VCaP (cell line): ENCODE results near the gene LHPP.

Experiments
- H3K27ac ChIP-seq: fragments of 450-650 bp; 2 replicates; pipeline ENCODE4 v1.5.1; 2017
- CTCF ChIP-seq: fragments of 450-650 bp; conservative IDR thresholded peaks from 2 replicates; pipeline ENCODE4 v1.5.1; 2017; ENCODE audit warnings: mild to moderate bottlenecking, moderate library complexity

Gene LHPP

DNA sequence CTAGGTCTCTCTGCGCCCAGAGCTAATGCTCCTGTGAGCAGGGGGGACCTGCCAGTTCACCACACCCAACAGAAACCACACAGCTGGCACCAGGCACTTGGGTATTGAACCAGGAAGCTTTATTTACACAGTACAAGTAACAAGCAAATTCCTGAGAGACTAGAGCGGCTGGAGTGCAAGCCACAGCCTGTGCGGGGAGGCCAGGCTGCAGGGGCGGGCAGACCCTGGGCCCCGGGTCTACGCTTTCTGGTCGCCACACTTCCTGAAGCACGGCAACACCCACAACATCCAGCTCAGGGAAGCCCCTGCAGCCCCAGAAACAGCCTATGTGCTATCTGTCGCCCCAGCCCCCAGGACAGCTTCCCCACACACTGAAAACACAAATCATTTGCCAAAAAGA is 157.6 kb downstream of the LHPP start:
- no peak overlapping the region for H3K27ac ChIP-seq
- no peak for TF ChIP-seq CTCF

- H3K27ac ChIP-seq, result no peak overlapping the region
- no peak for TF ChIP-seq CTCF
Observed at GRCh38 chr10:124619802-124620490, 158.3 kb downstream of the LHPP start.

DNA sequence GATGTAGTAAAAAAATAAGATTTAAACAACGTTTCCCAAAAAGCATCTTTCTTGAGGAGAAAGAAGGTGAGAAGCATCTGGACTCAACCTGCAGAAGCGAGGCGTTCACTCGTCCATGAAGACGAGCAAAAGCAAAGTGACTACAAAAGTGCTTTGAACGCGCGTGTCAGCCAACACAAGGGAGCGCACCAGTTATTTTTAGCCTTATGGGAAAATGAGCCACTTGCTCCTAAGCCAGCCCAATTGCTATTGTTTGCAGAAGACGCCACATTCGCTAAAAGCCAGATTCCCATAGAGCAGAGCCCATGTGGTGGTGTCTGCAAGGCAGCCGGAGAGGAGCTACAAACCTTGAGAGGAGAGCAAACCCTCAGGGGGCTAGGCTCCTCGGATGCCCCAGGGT is 160.0 kb downstream of the LHPP start:
- no peak overlapping the region for H3K27ac ChIP-seq
- TF ChIP-seq CTCF, result no peak

GRCh38 chr10:124622158-124622557 is 160.5 kb downstream of the LHPP start:
- H3K27ac ChIP-seq, result no peak overlapping the region
- no peak for TF ChIP-seq CTCF

DNA sequence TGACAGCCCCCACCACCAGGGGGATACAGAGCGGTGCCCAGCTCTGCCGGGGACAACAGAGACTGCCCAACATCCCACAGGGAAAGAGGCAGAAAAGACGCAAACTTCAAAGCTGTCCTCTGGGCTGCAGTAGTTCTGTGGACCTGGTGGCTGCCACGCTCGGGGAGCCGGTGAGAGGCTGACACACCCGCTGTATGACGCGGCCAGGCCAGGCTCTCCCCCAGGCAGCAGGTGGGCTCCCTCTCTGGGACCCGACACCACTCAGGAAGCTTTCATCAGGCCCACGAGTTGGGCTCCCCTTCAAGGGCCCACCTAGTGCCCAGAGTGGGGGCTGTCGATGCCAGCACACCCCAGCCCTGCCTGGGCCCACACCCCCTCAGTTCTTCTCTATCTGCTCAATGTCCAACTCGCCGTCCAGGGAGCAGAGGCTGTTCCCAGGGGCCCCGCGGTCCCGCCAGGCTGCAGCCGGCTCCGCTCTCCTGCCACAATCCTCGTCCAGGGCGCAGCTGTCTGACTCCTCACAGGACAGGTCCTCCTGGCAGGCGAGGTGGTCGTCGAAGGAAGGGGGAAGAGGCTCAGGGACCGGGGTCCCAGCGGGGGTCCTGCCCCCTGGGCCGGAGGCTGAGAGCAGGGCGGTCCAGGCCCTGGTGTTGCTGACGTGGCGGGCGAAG is 161.4 kb downstream of the LHPP start:
- no peak overlapping the region for H3K27ac ChIP-seq
- TF ChIP-seq CTCF, result no peak

GRCh38 chr10:124624006-124624405 is 162.4 kb downstream of the LHPP start:
- TF ChIP-seq CTCF, result no peak
- H3K27ac ChIP-seq, result no peak overlapping the region

DNA sequence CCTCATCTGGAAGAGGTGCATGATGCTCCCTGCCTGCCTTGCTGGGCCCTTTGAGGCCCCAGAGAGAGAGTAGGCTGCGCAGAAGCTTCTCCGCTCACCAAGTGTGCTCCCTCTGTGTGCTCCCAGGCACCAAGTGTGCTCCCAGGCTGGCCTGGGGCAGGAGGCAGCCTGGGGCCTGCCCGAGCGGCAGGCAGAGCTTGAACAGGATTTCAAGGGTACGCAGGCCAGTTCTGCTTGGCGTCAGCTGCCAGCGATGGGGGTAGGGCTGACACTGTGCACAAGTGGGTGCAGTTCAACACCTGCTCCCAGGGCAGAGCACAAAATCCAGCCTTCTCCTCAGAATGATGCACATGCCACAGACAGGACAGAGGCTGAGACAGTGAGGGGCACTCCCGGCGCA is 162.8 kb downstream of the LHPP start:
- TF ChIP-seq CTCF, result no peak
- H3K27ac ChIP-seq, result no peak overlapping the region
